Caco-2 (cell line): ENCODE results near the gene KRTAP4-3. TPM values are rescaled to one million over a fixed set of nuclear protein-coding genes. Genes with fewer than 3 reads are reported as not detected.

Experiments
- BruUV-seq: library from RNA; stranded (reverse); fragments of 400-500 nt; replicated peaks from 2 replicates; lab custom pipeline; 2021; lab: Mats Ljungman, UMichigan
- CTCF ChIA-PET: fragments of 300-600 bp; sonication (Branson Sonifier 250); formaldehyde crosslinking; loops from one replicate; lab custom pipeline; 2022; ENCODE audit warnings: antibody characterized with exemption; lab: Charles Lee
- POLR2A ChIA-PET: fragments of 300-600 bp; sonication (Branson Sonifier 250); formaldehyde crosslinking; loops from one replicate; lab custom pipeline; 2022; ENCODE audit warnings: antibody characterized with exemption; lab: Charles Lee
- DNase-seq, 2 experiments: peaks; one replicate each; pipeline versions ENCODE4 v3.0.0 to v3.0.0-alpha.2; 2020 to 2022
- H3K27me3 ChIP-seq: replicated peaks from 2 replicates; pipeline ENCODE4 v1.6.0; 2011; ENCODE audit warnings: low read length; ENCODE audit not compliant: control insufficient read depth, insufficient read depth
- H3K36me3 ChIP-seq: 2 replicates; pipeline ENCODE4 v1.5.1; 2011; ENCODE audit warnings: low read length; ENCODE audit not compliant: control insufficient read depth, insufficient read depth
- H3K4me1 ChIP-seq: fragments of 250-450 bp; sonication (Bioruptor Pico); 2 replicates; pipeline ENCODE4 v1.5.1; 2020; ENCODE audit warnings: mild to moderate bottlenecking
- H3K4me3 ChIP-seq: 2 replicates; pipeline ENCODE4 v1.5.1; 2011; ENCODE audit warnings: low read depth, mild to moderate bottlenecking, control low read depth, low read length
- H3K9me3 ChIP-seq: fragments of 250-450 bp; sonication (Bioruptor Pico); 2 replicates; pipeline ENCODE4 v1.5.1; 2020; ENCODE audit warnings: mild to moderate bottlenecking, moderate library complexity
- H3K27ac Mint-ChIP-seq: one replicate; pipeline ENCODE4 v1.8.0; 2022; ENCODE audit warnings: mixed read lengths; ENCODE audit not compliant: unreplicated experiment
- H3K27me3 Mint-ChIP-seq: one replicate; pipeline ENCODE4 v1.8.0; 2022; ENCODE audit warnings: mixed read lengths; ENCODE audit not compliant: insufficient read depth, unreplicated experiment
- H3K36me3 Mint-ChIP-seq: one replicate; pipeline ENCODE4 v1.8.0; 2022; ENCODE audit warnings: mild to moderate bottlenecking, mixed read lengths; ENCODE audit not compliant: insufficient read depth, unreplicated experiment
- H3K4me1 Mint-ChIP-seq: one replicate; pipeline ENCODE4 v1.8.0; 2022; ENCODE audit warnings: low read depth, mixed read lengths; ENCODE audit not compliant: unreplicated experiment
- H3K4me3 Mint-ChIP-seq: one replicate; pipeline ENCODE4 v1.8.0; 2022; ENCODE audit warnings: mild to moderate bottlenecking, moderate library complexity, mixed read lengths; ENCODE audit not compliant: unreplicated experiment
- H3K9me3 Mint-ChIP-seq: one replicate; pipeline ENCODE4 v1.8.0; 2022; ENCODE audit warnings: mixed read lengths; ENCODE audit not compliant: unreplicated experiment
- CTCF ChIP-seq, 2 experiments: fragments of 200-600 bp in 1 of 2; IDR thresholded peaks; 1 replicate in 1 of 2; 2 replicates in 1 of 2; pipeline versions ENCODE4 v1.5.1 to v1.8.0; 2011 to 2022; ENCODE audit warnings: antibody characterized with exemption in 1 of 2, control low read depth in 1 of 2, inconsistent platforms in 1 of 2, low read depth in 1 of 2, low read length in 1 of 2, mild to moderate bottlenecking in 1 of 2, moderate library complexity in 1 of 2; ENCODE audit not compliant: insufficient read depth in 1 of 2, severe bottlenecking in 1 of 2, unreplicated experiment in 1 of 2
- intact Hi-C: fragments of 100-400 bp; cut with micrococcal nuclease; formaldehyde crosslinking; loops from one replicate; pipeline ENCODE4 v1.10.0; 2022; ENCODE audit not compliant: unreplicated experiment
- total RNA-seq: library from RNA; stranded (reverse); gene quantifications from 2 replicates; pipeline ENCODE4 v1.2.3, GENCODE V29; 2022

KRTAP4-3 gene
- total RNA-seq, 1 experiment from 2014 or later = not detected

GRCh38 chr17:41211845-41212466, 43.9 kb upstream of the KRTAP4-3 start:
- CTCF ChIA-PET = no interaction called here
- H3K27ac Mint-ChIP-seq = no peak overlapping the region

GRCh38 chr17:41199421-41200078, 31.5 kb upstream of the KRTAP4-3 start:
- BruUV-seq = no TSS peak
- no peaks in the 10 kb centered on the region for H3K27me3 ChIP-seq

More at GRCh38 chr17:41211845-41212466, 43.9 kb upstream of the KRTAP4-3 start:
- TF ChIP-seq CTCF (IDR thresholded peaks at IDR 0.05; ENCODE audit: insufficient read depth in 1 of 2, low read depth in 1 of 2, low read length in 1 of 2, severe bottlenecking in 1 of 2, unreplicated experiment in 1 of 2) = no peak
- Mint-ChIP-seq H3K27me3 (no peaks in the 10 kb centered on the region), H3K9me3 (no peaks in the 10 kb centered on the region), H3K36me3 (no peaks in the 10 kb centered on the region), H3K4me3 (no peak overlapping the region), H3K4me1 (no peaks in the 10 kb centered on the region)
- no peaks in the 10 kb centered on the region for H3K36me3 ChIP-seq
- H3K4me1 ChIP-seq = no peaks in the 10 kb centered on the region
- H3K9me3 ChIP-seq = peaks cover 4% of the 10 kb centered on the region; the same call in 1 of the 2 replicates
- no peaks in the 10 kb centered on the region for H3K27me3 ChIP-seq
- no peak for DNase-seq
- no peak overlapping the region for H3K4me3 ChIP-seq
- POLR2A ChIA-PET = no interaction called here
- BruUV-seq = no TSS peak
- intact Hi-C loops = no loop called here

GRCh38 chr17:41196068-41196467, 28.0 kb upstream of the KRTAP4-3 start:
- no peaks in the 10 kb centered on the region; the same call in 1 of the 2 replicates for H3K9me3 ChIP-seq
- no peaks in the 10 kb centered on the region for H3K27me3 Mint-ChIP-seq
- DNase-seq = no peak
- H3K36me3 Mint-ChIP-seq = no peaks in the 10 kb centered on the region
- ChIA-PET CTCF (interaction anchor here (0.7 kb wide), 1 partner anchor 292 kb away, joined by 3 read pairs; no protein-coding TSS in a partner anchor), POLR2A (no interaction called here)
- intact Hi-C loops = no loop called here
- TF ChIP-seq CTCF (IDR thresholded peaks at IDR 0.05; ENCODE audit: insufficient read depth in 1 of 2, low read depth in 1 of 2, low read length in 1 of 2, severe bottlenecking in 1 of 2, unreplicated experiment in 1 of 2) = no peak
- peaks cover 4% of the 10 kb centered on the region; the same call in 1 of the 2 replicates for H3K4me1 ChIP-seq
- H3K9me3 Mint-ChIP-seq = no peaks in the 10 kb centered on the region
- no peak overlapping the region for H3K4me3 Mint-ChIP-seq
- H3K4me1 Mint-ChIP-seq = no peaks in the 10 kb centered on the region
- no peak overlapping the region for H3K4me3 ChIP-seq
- no peaks in the 10 kb centered on the region for H3K36me3 ChIP-seq
- no peaks in the 10 kb centered on the region for H3K27me3 ChIP-seq
- no peak overlapping the region for H3K27ac Mint-ChIP-seq
- no TSS peak for BruUV-seq

More at GRCh38 chr17:41199421-41200078, 31.5 kb upstream of the KRTAP4-3 start:
- POLR2A ChIA-PET = no interaction called here
- intact Hi-C loops = no loop called here
- DNase-seq = no peak
- Histone ChIP-seq H3K4me3 (no peak overlapping the region), H3K4me1 (no peaks in the 10 kb centered on the region), H3K36me3 (no peaks in the 10 kb centered on the region), H3K9me3 (no peaks in the 10 kb centered on the region; the same call in 1 of the 2 replicates)
- CTCF ChIA-PET = no interaction called here
- H3K9me3 Mint-ChIP-seq = no peaks in the 10 kb centered on the region
- H3K36me3 Mint-ChIP-seq = no peaks in the 10 kb centered on the region
- H3K27me3 Mint-ChIP-seq = no peaks in the 10 kb centered on the region
- no peak overlapping the region for H3K4me3 Mint-ChIP-seq
- no peak overlapping the region for H3K27ac Mint-ChIP-seq
- no peaks in the 10 kb centered on the region for H3K4me1 Mint-ChIP-seq
- TF ChIP-seq CTCF (IDR thresholded peaks at IDR 0.05; ENCODE audit: insufficient read depth in 1 of 2, low read depth in 1 of 2, low read length in 1 of 2, severe bottlenecking in 1 of 2, unreplicated experiment in 1 of 2) = no peak
